RWPE2 (cell line): Measurements from ENCODE around the gene TBC1D9B.

Source experiments
- ATAC-seq: fragments of 200-7000 bp; cut with Tn5 transposase; 3 replicates; pipeline ENCODE4 v1.9.1; 2021; ENCODE audit warnings: low read depth
- DNase-seq: peaks from one replicate; pipeline ENCODE4 v3.0.0-alpha.2; 2020; ENCODE audit warnings: low spot score
- H3K27ac ChIP-seq: fragments of 450-650 bp; 2 replicates; pipeline ENCODE4 v1.5.1; 2017; ENCODE audit warnings: mild to moderate bottlenecking; ENCODE audit not compliant: poor library complexity, severe bottlenecking
- H3K27me3 ChIP-seq: fragments of 250-450 bp; sonication (Bioruptor Pico); 2 replicates; pipeline ENCODE4 v1.5.1; 2021; ENCODE audit warnings: mild to moderate bottlenecking, moderate library complexity; ENCODE audit not compliant: insufficient read depth, poor library complexity, severe bottlenecking
- H3K36me3 ChIP-seq: fragments of 250-450 bp; sonication (Bioruptor Pico); 2 replicates; pipeline ENCODE4 v1.5.1; 2020; ENCODE audit warnings: low read depth, mild to moderate bottlenecking, moderate library complexity
- H3K4me1 ChIP-seq: fragments of 250-450 bp; sonication (Bioruptor Pico); 2 replicates; pipeline ENCODE4 v1.5.1; 2021; ENCODE audit warnings: mild to moderate bottlenecking, moderate library complexity; ENCODE audit not compliant: insufficient read depth, poor library complexity, severe bottlenecking
- H3K4me3 ChIP-seq: fragments of 250-450 bp; sonication (Bioruptor Pico); 2 replicates; pipeline ENCODE4 v1.5.1; 2021; ENCODE audit warnings: mild to moderate bottlenecking, moderate library complexity; ENCODE audit not compliant: severe bottlenecking
- H3K9me3 ChIP-seq: fragments of 250-450 bp; sonication (Bioruptor Pico); 2 replicates; pipeline ENCODE4 v1.5.1; 2021; ENCODE audit warnings: mild to moderate bottlenecking, moderate library complexity; ENCODE audit not compliant: severe bottlenecking
- TF ChIP-seq, protein P1 (sequence below): fragments of 450-650 bp; IDR thresholded peaks from one replicate; pipeline ENCODE4 v1.5.1; 2017; ENCODE audit warnings: mild to moderate bottlenecking, moderate library complexity; ENCODE audit not compliant: poor library complexity, severe bottlenecking

TBC1D9B gene

DNA sequence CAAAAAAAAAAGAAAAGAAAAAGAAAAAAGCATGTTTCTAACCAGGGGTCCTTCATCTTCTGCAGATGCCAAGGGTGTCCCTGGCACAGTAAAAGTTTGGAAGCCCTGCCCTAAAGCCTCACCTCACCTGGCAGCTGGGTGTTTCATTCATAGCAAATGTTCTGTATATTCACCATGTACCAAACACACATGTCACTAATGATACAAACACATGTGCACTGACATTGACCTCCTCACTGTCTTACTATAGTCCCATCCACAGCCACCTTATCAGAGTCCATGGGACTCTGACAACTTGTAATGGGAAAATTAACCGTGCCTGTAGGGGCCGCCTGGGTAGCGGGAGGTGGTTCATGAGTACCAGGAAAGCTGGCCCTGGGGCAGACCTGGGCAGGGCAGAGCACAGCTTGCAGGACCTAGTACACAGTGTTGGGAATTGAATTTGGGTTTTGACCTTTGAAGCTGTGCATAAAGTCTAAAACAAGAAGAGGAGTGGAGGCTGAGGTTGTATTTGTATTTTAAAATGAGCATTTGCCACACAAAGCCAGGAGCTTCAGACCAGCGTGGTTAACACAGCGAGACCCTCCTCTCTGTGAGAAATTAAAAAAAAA, 94.6 kb downstream of the TBC1D9B start:
- no peak overlapping the region for H3K27ac ChIP-seq
- ATAC-seq (no peak), DNase-seq (no peak)
- TF ChIP-seq, protein P1, sequence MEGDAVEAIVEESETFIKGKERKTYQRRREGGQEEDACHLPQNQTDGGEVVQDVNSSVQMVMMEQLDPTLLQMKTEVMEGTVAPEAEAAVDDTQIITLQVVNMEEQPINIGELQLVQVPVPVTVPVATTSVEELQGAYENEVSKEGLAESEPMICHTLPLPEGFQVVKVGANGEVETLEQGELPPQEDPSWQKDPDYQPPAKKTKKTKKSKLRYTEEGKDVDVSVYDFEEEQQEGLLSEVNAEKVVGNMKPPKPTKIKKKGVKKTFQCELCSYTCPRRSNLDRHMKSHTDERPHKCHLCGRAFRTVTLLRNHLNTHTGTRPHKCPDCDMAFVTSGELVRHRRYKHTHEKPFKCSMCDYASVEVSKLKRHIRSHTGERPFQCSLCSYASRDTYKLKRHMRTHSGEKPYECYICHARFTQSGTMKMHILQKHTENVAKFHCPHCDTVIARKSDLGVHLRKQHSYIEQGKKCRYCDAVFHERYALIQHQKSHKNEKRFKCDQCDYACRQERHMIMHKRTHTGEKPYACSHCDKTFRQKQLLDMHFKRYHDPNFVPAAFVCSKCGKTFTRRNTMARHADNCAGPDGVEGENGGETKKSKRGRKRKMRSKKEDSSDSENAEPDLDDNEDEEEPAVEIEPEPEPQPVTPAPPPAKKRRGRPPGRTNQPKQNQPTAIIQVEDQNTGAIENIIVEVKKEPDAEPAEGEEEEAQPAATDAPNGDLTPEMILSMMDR = no peak
- no peaks in the 10 kb centered on the region for H3K27me3 ChIP-seq
- H3K9me3 ChIP-seq = no peaks in the 10 kb centered on the region
- H3K4me3 ChIP-seq = no peak overlapping the region
- peaks cover 43% of the 10 kb centered on the region for H3K36me3 ChIP-seq
- no peaks in the 10 kb centered on the region for H3K4me1 ChIP-seq

DNA sequence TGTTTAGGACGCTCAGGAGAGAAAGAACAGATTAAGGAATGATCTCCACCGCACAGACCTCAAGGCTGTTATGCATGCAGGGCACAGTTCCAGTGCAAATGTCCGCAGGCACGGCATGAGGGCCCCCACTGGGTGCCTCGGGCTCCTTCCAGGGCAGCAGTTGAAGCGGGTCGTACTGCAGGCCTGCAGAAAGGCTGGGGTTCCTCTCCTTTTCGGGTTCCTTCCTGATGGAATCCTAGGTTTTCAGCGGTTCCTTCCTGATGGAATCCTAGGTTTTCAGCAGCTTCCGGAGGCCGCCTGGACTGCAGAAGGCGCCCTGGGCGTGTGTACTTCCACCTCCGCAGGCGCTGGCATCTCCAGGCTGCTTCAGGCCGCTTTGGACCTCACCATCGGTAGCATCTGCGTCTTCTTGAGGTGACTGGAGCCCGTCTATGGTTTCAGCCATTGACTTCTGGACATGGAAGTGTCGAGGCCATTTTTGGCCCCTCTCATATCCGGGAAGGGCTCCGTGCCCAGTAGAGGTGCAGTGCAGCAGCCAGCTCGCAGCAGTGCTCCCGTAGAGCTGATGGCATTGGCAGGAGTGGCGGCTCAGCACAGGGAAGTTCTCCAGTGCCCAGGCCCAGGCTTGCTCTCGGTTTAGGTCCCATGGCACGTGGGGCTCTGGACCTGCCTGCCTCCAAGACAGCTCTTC, 95.4 kb downstream of the TBC1D9B start:
- TF ChIP-seq, protein P1 = no peak
- Histone ChIP-seq H3K4me1 (no peaks in the 10 kb centered on the region), H3K36me3 (peaks cover 43% of the 10 kb centered on the region), H3K27me3 (no peaks in the 10 kb centered on the region), H3K27ac (no peak overlapping the region), H3K9me3 (no peaks in the 10 kb centered on the region), H3K4me3 (no peak overlapping the region)
- ATAC-seq (no peak), DNase-seq (no peak)
